HL-60/S4 (cell line): ENCODE data around the gene TEX10.
"Not testable (repeated sequence)": the region's sequence is repeated elsewhere in the genome, so short reads cannot be mapped to it uniquely, and the experiment has no call there.

Source experiments
- in situ Hi-C: fragments of 300-500 bp; cut with MboI; formaldehyde crosslinking; loops from 2 replicates; pipeline ENCODE4 v1.14.3; 2022; ENCODE audit warnings: low sequenced_read_pairs

The TEX10 gene

GRCh38 chr9:100352727-100353505 is at the start of gene TEX10:
TEX10 (minus strand) TSS chr9:100352942; CDS start chr9:100349363, 3,579 bp downstream.
- in situ Hi-C loops = no loop called here

- in situ Hi-C loops = no loop called here
These were observed 48.3 kb upstream of the TEX10 start for GRCh38 chr9:100401042-100401441.

GRCh38 chr9:100397529-100398266 is 45.0 kb upstream of the TEX10 start:
- in situ Hi-C loops = no loop called here

GRCh38 chr9:100396769-100397168 is 44.0 kb upstream of the TEX10 start:
- in situ Hi-C loops = no loop called here

- in situ Hi-C loops = no loop called here
These were observed 42.1 kb upstream of the TEX10 start for GRCh38 chr9:100394816-100395215.

- in situ Hi-C loops = no loop called here
These were observed 41.4 kb upstream of the TEX10 start for GRCh38 chr9:100394032-100394695.

GRCh38 chr9:100392989-100393388 is 40.2 kb upstream of the TEX10 start:
- in situ Hi-C loops = not testable (repeated sequence)

GRCh38 chr9:100379862-100380261 is 27.1 kb upstream of the TEX10 start:
- in situ Hi-C loops = no loop called here

GRCh38 chr9:100377015-100377414 is 24.3 kb upstream of the TEX10 start:
- in situ Hi-C loops = no loop called here

- in situ Hi-C loops = no loop called here
These were observed 22.9 kb upstream of the TEX10 start for GRCh38 chr9:100375658-100376057.

- in situ Hi-C loops = no loop called here
These were observed 19.9 kb upstream of the TEX10 start for GRCh38 chr9:100372648-100373047.

GRCh38 chr9:100370064-100370723 is 17.5 kb upstream of the TEX10 start:
- in situ Hi-C loops = no loop called here

GRCh38 chr9:100368672-100369071 is 15.9 kb upstream of the TEX10 start:
- in situ Hi-C loops = no loop called here

- in situ Hi-C loops = no loop called here
These were observed 13.4 kb upstream of the TEX10 start for GRCh38 chr9:100366121-100366520.

- in situ Hi-C loops = no loop called here
These were observed 11.3 kb upstream of the TEX10 start for GRCh38 chr9:100364013-100364412.

- in situ Hi-C loops = no loop called here
These were observed 6.3 kb upstream of the TEX10 start for GRCh38 chr9:100359057-100359456.

GRCh38 chr9:100357501-100357900 is 4.8 kb upstream of the TEX10 start:
- in situ Hi-C loops = no loop called here

GRCh38 chr9:100355561-100355960 is 2.8 kb upstream of the TEX10 start:
- in situ Hi-C loops = no loop called here

GRCh38 chr9:100354121-100354800 is 1.5 kb upstream of the TEX10 start:
- in situ Hi-C loops = no loop called here

- in situ Hi-C loops = no loop called here
These were observed 478 bp downstream of the TEX10 start for GRCh38 chr9:100352201-100352726.
